Cardiac fibroblast (primary cell): ENCODE data around the gene STARD13.
"Not testable (repeated sequence)": the region's sequence is repeated elsewhere in the genome, so short reads cannot be mapped to it uniquely, and the experiment has no call there.

ENCODE experiments used
- DNase-seq, 2 donors: peaks; one replicate each; pipeline versions ENCODE4 v3.0.0 to v3.0.0-alpha.2; 2010; ENCODE audit warnings: low read depth in 2 of 2
- H3K4me3 ChIP-seq, 2 donors: replicated peaks in 1 of 2; 1 replicate in 1 of 2; 2 replicates in 1 of 2; pipeline ENCODE4 v1.5.1; 2011; ENCODE audit warnings: low read depth in 2 of 2, low read length in 2 of 2, mild to moderate bottlenecking in 2 of 2, moderate library complexity in 1 of 2
- TF ChIP-seq, protein P1 (sequence below): IDR thresholded peaks from one replicate; pipeline ENCODE4 v1.5.1; 2011; ENCODE audit warnings: low read depth, mild to moderate bottlenecking, low read length, inconsistent platforms

Gene STARD13

DNA sequence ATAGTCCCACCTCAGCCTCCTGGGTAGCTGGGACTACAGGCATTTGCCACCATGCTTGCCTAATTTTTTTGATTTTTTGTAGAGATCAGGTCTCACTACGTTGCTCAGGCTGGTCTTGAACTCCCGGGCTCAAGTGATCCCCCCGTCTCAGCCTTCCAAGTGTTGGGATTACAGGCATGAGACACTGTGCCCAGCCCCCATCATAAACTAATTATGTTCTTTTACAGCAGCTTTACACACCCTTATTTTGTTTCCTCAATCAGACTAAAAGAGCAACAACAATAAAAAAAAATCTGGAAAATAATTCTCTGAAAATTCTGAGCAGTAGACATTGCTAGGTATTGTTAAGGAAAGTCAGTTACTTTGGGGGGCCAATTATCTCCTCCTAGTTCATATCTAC, 35.7 kb downstream of the STARD13 start:
- no peak for DNase-seq
- no peak overlapping the region for H3K4me3 ChIP-seq
- TF ChIP-seq, protein P1, sequence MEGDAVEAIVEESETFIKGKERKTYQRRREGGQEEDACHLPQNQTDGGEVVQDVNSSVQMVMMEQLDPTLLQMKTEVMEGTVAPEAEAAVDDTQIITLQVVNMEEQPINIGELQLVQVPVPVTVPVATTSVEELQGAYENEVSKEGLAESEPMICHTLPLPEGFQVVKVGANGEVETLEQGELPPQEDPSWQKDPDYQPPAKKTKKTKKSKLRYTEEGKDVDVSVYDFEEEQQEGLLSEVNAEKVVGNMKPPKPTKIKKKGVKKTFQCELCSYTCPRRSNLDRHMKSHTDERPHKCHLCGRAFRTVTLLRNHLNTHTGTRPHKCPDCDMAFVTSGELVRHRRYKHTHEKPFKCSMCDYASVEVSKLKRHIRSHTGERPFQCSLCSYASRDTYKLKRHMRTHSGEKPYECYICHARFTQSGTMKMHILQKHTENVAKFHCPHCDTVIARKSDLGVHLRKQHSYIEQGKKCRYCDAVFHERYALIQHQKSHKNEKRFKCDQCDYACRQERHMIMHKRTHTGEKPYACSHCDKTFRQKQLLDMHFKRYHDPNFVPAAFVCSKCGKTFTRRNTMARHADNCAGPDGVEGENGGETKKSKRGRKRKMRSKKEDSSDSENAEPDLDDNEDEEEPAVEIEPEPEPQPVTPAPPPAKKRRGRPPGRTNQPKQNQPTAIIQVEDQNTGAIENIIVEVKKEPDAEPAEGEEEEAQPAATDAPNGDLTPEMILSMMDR, result no peak

DNA sequence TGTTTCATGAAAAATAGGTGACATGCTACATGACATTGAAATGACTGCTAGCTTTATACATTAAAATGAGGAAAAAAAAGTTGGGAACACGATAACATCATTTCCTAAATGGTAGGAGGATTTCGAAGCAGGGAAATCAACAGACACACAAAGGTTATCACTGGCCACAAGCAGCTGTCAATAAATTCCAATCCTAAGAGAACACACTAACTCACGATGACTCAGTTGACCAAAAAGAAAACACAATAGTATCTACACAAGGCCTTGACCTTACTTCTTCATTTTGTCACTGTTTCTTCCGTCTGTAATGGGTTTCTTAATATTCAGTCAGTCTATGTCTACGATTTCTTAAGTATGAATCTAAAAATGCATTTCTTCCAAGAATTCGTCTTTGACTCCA, 36.5 kb downstream of the STARD13 start:
- TF ChIP-seq, protein P1, result no peak
- DNase-seq, result peak in 1 of 2 donors; percentile 85
- H3K4me3 ChIP-seq, result no peak overlapping the region

DNA sequence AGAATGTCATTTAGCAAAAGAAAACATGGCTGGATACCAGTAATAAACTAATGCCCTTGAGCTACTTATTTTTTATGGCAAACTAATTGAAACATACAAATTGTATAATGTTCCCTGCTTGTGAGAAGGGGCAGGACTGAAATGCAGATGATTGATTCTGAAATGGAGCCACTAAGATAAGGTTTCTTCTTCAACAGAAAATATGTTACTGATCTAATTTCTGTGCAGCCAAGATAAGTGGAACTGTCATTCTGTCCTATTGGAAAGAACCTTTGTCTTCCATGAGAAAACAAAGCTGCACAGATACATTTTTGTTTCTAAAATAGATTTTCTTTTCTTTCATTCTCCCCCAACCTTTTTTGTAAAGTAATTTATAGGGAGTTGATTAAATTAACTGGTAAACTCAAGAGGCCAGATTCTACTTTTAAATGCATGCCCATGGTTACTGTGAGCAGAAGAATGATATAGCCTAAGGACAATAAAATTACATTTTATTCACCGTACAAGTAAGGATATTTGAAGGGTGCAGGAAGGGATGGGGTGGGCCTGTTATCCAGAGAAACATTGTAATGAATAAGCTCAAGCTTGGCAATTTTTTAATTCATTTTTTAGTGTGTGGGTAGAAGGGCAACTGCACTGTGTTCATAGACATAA, 39.9 kb downstream of the STARD13 start:
- TF ChIP-seq, protein P1, result no peak
- DNase-seq, result no peak

DNA sequence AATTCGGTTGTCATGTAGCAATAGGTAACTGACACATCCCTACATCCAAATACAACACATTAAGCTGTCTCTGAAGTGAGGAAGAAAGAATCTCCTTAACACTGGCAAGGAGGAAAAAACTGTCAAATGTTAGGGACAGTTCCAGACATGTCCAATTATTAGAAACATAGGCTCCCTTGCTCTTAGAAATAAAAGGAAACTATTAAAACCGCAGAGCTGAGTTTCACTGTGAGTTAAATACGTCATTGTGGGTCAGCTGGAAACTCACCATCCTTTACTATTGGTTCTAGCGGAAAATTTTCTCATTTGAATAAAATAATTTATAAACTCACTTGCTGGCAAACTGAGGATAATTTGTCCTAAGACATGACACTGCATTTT, 40.7 kb downstream of the STARD13 start:
- TF ChIP-seq, protein P1, result no peak
- no peak for DNase-seq
- H3K4me3 ChIP-seq, result no peak overlapping the region

More for the DNA sequence above, 39.9 kb downstream of the STARD13 start:
- H3K4me3 ChIP-seq, result no peak overlapping the region

DNA sequence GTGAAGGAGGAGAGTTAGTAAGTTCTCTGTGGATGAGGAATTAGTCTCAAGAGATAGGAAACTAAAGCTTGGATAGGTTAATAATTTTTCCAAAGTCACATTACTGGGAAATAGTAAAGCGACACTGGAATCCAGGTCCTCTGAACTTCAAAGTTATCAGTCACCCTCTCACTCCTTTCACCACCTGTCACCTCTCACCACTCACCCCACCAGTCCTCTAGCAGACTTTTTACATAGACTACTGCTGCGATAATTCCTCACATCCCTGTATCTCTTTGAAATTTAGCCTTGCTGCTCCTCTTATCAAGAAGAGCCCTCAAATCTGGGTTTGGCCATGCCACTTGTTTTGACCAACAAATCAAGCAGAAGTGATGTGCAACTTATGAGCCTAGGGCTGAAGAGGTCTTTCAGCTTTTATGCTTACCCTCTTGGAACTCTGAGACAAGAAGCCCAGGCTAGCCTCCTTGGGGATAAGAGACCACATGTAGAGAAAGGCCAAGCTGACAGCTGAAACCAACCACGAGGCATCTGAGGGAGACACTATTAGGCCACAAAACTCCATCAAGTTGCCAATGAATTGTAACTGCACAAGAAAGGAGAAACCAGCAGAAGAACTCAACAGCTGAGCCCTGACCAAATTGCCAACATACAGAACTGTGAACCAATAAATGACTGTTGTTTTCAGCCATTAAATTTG, 41.2 kb downstream of the STARD13 start:
- no peak for DNase-seq
- TF ChIP-seq, protein P1, result no peak
- no peak overlapping the region for H3K4me3 ChIP-seq

DNA sequence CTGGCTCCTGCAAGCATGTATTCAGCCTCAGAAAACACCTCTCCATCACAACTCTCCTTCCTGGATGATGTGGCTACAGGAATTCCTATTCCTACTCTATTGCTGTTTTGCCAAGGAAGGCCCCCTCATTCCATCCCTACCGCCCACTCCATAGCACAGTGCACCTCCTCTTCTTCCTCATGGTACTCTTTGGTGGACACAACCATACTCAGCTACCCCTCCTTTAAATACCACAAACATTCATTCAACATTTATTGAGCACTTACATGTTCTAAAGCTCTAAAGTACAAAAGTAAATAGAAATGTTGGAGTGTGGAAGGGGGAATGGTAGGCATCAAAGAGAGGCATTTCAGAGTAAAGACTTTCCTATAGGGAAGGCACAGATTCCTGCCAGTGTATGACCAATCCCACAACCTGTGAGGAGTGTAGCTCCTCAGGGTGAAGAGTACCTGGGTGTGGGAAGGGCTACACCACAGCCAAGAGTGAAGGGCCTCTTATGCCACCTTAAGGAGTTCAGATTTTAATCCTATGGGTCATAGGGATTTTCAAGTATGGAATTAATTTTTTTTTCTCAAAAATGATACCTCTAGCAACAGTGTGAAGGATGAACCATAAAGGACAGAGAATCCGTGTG, 42.5 kb downstream of the STARD13 start:
- TF ChIP-seq, protein P1, result no peak
- no peak for DNase-seq
- H3K4me3 ChIP-seq, result no peak overlapping the region

DNA sequence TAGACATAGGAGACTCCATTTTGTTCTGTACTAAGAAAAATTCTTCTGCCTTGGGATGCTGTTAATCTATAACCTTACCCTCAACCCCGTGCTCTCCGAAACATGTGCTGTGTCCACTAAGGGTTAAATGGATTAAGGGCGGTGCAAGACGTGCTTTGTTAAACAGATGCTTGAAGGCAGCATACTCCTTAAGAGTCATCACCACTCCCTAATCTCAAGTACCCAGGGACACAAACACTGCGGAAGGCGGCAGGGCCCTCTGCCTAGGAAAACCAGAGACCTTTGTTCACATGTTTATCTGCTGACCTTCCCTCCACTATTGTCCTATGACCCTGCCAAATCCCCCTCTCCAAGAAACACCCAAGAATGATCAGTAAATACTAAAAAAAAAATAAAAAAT, 43.2 kb downstream of the STARD13 start:
- DNase-seq, H3K4me3 ChIP-seq: not testable (repeated sequence)
